22Rv1 (cell line): Measurements from ENCODE around the gene ACSF2.

Source experiments
- CTCF ChIP-seq: fragments of 450-650 bp; IDR thresholded peaks from 2 replicates; pipeline ENCODE4 v1.5.1; 2017; ENCODE audit warnings: mild to moderate bottlenecking
- ZFX ChIP-seq: fragments of 450-650 bp; IDR thresholded peaks from 2 replicates; pipeline ENCODE4 v1.6.1; 2017; ENCODE audit warnings: antibody characterized with exemption, borderline replicate concordance

- no peak for TF ChIP-seq CTCF
- no peak for TF ChIP-seq ZFX
Observed at GRCh38 chr17:50424246-50424995, 1.6 kb upstream of the ACSF2 start.
